Inflammatory macrophage treated with lipopolysaccharide for 1 hour (primary cell): ENCODE measurements around the gene KIAA1671.

Source experiments
- DNase-seq, 2 donors: peaks; one replicate each; pipeline ENCODE4 v3.0.0-alpha.2; 2020 to 2022

Gene KIAA1671

DNA sequence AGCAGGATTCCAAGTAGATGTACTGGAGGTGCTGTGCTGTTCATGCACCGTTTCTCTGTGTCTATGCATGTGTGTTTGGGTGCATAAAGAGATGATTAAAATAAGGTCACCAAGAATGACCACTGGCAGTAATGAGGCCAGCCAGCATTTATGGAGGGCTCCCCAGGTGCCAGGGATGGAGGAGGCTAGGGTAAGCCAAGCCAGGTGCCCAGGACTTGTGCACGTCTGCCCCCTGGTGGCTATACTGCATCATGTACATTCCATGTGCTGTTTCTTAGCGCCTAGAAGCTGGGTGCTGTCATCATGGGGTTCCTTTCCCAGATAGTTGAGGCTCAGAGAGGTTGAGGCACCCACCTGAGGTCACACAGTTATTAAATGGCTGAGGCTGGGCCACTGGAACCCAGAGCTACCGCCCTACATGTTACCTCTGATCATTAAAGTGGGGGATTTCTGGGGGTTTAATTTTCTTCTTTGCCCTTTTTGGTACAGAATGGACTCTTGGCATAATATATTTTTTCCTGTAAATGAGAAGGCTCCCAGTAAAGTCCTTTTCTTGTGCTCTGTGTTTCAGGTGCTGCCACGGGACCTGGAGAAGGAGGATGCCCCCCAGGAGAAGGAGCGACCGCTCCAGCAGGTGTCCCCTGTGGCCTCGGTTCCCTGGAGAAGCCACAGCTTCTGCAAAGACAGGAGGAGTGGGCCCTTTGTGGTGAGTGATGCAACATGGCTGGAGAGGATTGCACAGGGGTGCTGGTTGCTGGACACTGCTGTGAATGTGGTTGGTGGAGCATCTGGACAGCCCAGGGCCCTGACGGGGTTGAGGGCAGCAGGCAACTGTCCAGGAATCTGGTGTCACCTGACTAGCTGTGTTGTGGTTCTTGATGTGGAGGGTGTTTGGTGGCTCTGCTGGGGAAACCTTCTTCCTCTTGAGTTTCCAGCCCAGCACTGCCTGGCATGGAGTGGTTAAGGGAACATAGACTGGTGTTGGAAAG lies 96.4 kb downstream of the KIAA1671 start:
- peak; percentile 26 to 68 for DNase-seq

DNA sequence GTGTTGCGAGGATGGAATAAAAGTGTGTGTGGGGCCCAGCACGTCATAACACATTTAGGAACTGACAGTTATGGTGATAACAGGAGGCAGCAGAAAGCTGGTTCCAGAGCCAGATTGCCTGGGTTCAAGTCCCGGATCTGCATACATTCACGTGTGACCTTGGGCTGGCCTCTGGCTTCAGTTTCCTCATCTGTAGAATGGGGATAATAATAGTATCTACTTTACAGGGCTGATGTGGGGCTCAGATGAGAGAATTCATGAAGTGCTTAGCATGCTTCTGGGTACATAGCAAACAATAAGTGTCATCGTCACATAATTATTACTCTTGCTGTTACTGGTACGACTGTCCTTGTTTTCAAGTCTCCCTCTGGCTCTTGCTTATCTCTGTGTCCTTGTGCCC lies 97.3 kb downstream of the KIAA1671 start:
- DNase-seq: no peak

DNA sequence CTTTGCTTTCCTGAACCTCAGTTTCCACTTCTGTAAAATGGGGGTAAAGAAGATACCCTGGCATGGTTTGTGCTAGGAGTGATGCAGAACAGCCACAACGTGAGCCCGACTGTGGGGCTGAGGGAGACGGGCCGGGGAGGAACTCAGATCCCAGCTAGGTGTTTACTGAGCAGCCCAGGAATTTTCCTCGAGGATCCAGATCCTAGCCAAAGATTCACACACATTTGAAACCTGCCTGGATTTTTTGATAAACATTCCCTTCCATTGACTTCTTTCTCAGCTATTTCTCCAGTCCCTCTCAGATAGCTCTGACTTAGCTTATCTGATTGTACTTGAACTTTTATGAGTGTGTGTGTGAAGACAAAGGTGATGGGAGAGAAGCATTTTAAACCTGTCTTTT lies 98.0 kb downstream of the KIAA1671 start:
- DNase-seq: no peak

DNA sequence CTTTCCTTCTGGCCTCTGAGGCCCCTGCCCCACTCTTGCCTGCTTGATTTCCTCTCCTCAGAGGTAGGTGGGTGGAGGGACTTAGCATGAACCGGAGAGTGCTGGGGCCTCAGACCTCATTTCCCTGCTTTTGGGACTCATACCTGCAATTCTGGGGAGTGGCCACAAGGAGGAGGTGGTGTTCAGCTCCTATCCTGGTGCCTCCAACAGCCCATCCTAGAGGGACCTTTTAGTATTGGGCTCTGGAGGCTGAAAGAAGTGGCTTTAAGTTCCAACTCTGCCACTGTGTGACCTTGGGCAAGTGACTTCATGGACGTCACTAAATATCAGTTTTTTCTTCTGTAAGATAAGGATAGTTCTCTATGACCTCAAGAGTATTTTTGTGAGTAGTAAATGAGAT lies 98.6 kb downstream of the KIAA1671 start:
- DNase-seq: no peak

DNA sequence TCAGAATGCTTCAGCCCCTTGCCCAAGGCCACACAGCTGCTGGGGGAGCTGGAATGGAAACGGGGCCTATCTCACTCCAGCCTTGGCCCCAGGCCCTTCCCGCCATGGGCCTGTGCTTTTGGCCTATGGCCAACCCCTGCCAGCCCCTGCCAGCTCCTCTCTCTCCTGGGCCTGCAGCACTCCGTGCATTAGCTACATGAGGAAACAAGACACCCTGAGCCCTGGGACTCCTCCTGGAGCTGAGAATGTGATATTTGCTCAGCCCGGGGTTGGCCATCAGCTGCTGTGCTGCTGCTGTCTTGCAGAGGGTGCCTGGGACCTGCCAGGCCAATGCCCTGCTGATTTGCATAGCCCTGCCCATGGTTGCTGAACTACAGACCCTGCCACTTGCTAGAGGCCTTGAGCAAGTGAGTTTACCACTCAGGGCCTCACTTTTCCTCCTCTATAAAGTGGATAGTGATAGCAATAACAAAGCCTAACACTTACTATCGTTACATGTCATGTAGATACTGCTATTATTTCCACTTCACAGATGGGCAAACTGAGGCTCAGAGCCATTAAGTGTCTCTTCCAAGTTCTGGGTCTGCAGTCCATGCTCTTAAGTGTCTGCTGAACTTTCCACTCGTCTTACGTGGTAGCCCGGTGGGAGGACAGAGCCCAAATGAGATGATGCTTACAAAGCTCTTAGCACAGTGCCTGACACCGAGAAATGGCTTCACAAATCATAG lies 99.6 kb downstream of the KIAA1671 start:
- DNase-seq: no peak

DNA sequence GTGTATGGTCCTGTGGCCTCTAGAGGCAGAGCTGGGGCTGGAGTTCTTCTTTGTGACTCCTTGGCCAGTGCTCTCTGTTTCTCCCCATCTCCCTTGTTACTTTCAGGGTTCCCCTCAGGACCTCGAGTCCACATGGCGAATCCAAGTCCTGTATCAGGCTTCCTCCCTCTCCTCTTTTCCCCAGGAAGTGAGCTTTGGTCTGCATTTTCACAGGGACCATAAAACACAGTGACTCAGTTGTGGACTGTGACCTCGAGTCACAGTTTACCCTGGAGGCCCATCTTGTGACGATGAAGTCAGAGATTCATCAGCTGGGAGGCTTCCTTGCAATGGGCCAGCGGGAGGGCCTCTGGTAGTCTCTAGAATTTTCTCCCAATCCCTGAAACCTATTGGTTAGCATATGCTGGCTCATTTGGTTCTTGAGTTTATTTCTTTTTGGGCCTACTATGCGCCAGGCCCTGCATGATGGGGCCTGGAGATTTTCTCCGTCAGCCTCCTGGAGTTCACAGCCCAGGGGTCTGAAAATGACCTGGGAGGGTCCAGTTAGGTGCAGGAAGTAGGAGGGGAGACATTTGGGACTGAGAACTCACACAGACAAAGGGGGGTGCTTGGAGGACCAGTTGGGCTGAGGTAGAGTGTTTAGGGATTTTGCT lies 100.8 kb downstream of the KIAA1671 start:
- peak in 1 of 2 donors; percentile 29 for DNase-seq

DNA sequence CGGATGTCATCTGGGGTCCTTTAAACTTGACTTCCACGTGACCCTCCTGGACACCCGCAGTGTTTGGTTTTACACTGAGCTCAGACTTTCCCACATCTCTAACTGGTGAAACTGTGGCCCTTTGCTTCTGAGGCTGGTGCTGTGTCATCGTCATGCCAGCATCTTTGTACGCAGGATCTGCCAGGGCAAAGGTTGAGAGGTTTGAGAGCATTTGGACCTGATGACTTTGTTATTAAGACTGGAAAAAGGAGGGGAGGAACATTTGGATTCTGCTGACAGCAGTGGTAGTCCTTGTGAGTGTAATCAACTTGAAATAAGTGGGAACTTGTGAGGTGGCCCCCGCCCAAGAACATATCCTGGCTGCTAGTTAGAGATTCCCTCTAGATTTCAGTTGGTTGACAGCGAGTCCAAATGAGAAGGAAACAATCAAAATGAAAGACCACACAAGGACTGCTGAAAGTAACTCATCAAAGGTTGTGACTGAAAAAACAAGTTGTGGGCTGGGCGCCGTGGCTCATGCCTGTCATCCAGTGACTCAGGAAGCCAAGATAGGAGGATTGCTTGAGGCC lies 102.5 kb downstream of the KIAA1671 start:
- DNase-seq: no peak

DNA sequence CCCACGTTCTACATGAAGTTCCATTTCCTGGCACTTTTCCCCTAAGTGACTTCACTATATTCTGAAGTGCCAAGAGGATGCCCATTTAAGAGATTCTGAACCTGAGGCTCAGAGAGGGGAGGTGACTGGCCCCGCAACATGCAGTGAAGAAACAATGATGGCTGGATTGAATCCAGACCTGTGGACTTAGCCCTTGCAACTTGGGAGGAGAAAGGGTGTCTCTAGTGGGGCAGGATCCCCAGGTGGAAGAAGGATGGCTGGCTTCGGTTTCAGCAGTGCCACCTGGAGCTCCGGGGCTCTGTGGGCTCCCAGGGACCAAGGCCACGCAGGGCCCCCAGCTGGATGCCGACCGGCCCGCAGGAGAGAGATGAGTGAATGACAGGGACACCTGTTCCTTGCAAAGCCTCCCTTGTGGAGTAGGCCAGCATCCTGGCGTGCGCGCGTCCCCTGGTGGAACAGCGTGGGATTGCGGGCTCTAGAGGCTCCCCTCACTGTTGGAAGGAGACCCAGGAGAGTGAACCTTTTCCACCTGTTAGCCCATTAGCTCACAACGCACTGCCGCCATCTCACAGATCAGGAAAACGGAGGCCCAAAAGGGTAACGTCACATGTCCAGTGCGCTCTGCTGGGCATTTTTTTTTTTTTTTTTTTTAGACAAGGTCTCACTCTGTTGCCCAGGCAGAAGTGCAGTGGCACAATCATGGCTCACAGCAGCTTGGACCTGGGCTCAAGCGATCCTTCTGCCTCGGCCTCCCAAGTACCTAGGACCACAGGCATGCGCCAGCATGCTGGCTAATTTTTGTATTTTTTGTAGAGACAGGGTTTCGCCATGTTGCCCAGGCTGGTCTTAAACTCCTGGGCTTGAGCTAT lies 104.7 kb downstream of the KIAA1671 start:
- DNase-seq: peak; percentile 5 to 74

DNA sequence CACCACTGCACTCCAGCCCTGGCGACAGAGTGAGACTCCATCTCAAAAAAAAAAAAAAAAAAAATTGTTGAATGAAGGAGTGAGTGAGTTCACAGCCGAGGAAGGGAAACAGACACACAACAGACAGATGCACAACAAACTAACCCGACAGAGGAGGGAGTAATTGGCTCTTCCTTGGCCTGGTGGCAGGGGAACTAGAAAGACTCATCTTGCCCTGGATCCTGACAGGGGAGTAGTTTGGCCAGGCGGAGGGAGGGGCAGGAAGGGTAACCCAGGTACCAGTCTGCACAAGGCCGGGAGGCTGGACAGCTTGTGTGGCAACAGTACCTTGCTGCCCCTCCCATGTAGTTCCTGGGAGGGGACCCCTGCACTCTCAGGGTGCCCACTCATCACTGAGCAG lies 106.9 kb downstream of the KIAA1671 start:
- no peak for DNase-seq

DNA sequence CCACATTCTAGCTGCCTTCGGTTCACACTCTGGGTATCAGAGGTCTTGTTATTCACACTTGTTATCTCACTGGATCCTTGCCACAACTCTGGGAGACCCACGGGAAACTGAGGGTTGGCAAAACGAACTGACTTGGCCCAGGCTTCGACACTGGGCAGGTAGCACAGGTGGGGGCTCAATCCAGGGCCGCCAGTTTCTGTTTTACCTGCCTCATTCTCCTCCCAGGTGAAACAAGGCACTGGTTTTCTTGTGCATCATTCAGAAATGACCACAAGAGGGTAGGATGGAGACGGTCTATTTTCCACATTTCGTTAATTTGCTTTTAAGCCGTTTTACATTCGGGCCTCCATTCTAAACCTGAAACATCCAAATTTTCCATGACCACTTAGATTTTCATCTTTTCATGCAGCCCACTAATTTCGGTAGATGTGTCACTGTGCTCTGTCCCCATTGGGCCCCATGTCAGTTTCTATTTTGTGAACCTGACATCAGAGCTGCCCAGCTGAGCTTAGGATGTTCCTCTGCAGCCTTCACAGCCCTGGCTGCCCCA lies 108.1 kb downstream of the KIAA1671 start:
- DNase-seq: no peak

DNA sequence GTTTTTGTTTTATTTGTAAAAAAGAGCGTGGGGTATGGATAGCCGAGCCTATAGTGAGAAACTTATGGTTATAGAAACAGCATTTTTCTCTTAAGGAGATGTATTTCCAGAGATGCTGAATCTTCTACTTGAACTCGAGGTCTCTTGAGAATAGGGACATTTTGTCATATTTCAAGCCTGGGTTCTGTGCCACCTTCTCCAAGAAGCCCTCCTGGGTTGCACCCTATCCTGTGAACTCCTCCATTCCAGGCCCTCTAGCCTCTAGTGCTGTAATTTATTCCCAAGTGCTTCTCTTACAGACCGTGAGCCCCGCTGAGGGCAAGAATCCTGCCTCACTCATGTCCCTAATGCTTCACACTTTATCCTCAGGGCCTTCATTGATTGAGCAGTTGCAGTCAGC lies 108.6 kb downstream of the KIAA1671 start:
- DNase-seq: no peak

DNA sequence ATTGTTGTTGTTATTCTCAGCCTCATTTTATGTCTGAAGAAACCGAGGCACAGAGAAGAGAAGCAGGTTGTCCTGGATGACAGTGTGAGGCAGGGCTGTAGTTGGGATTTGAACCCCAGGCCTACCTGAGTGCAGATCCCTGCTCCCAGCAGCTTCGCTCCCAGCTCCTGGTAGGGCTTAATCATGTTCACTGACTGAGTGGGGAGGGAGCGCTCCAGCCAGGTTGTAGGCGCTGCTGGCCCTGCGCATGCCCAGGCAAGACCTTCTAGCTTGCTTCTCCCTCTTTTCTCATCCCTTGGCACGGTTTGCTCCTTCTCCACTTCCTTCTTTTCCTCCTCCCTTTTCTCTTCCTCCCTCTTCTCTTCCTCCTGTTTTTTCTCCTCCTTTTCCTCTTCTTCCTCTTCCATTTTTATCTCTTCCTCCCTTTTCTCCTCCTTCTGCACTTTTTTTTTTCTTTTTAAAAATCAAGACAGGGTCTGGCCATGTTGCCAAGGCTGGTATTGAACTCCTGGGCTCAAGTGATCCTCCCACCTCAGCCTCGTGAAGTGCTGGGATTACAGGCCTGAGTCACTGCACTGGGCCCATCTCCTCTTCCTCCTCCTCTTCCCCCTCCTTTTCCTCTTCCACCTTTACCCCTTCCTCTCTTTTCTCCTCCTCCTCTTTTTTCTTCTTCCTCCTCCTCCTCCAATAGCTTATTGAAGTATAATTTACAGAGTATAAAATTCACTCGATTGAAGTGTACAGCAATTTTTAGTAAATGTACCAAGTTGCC lies 109.3 kb downstream of the KIAA1671 start:
- DNase-seq: no peak

DNA sequence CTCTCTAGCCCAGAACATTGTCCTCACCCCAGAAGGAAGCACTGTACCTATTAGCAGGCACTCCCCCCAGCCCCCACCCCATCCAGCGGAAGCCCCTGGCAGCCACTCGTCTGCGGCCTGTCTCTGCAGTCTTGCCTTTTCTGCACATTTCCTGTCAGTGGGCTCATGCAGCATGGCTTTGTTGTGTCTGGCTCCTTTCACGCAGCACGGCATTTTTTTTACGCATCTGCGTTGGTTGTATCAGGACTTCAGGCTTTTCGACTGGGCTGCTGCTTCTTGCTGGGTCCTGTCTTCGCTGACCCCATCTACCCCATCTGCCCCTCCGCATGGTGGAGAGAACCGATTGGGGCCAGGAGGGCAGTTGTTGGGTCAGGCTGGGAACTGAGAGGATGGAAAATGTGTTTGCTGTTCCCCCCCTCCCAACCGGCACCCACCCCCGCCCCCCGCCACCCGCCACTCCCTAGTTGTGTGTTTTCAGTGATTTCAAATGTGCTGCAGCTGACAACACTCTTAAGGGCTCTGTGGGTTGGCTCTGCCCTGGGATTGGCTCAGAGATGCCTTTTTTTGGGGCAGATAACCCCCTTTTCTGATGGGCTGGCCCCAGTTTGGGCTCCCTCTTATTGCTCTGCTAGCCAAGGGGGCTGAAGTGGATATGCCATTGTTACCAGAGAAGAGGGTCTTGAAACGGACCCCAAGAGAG lies 110.0 kb downstream of the KIAA1671 start:
- DNase-seq: no peak

DNA sequence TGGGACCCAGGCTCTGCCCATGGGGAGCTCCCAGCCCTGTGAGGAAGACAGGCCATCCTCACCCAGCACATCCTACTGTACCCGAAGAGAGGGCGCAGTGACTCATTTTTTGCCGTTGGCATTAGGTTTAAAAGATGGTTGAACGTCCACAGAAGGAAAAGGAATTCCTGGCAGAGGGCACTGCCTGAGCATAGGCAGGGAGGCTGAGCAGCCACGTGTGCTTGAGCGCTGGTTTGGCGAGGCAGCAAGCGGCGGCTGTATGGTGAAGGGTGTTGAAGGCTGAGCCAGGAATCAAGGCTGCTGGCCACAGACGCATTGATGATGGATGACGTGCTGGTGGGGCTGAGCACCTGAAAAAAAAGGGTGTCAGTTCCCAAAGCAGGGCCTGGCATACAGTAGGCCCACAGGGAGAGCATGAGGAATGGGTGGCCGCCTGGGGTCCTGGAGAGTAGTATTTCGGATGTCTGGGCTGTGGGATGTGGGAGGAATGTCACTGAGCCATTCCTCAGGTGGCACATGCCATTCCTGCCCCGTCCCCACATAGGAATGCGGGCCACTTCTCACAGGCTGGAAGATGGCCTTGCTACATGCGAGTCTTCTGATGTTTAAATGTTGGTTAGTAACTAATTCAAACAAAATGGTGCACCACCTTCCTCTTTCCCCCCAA lies 112.5 kb downstream of the KIAA1671 start:
- no peak for DNase-seq

DNA sequence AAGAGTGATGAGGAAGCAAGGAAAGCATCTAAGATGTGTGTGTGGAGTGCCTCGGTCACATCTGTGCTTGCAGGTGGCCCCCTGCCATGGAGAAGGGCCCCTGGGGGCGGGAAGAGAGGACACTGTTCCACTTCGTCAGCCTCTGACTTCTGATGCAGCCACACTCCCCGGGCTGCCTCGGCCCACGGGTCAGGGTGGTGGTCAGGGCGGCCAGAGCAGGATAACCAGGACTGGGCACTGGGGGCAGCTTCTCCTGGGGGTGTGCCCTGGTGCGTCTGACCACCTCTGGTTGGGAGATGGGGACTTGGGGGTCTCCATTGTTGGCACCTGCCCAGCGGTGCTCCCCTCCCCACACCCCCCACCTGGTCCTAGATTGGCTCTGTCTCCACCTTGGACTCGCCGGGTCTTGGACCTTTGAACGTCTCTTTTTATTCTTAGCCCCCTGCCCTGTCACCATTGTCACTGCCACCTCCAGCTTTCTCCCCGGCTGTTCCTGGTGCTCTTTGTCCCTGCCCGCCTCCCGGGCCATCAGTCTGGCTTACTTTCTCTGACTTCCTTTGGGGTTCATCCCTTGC lies 114.4 kb downstream of the KIAA1671 start:
- DNase-seq: no peak

DNA sequence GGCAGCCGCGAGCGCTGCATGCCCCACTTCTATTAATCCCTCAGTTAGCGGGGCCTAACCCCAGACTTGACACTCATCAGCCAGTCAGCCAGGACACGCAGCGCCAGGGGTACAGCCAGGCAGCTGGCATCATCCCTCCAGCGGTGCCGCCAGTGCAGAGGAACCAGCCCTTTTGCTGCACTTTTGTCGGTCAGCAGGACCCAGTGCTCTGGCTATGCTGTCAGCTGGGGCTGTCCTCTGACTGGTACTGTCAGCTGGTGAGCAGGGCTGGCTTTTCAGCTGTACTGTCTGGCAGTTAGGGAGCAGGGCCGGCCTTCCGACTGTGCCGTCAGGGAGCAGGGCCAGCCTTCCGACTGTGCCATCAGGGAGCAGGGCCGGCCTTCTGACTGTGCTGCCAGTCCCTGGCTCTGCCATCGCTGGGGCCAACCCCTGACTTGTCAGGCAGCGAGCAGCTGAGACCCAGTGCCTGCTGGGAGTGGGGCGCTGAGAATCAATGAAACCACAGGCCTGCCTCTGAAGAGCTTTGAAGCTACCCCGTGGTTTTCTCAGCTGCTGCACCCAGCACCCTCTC lies 115.4 kb downstream of the KIAA1671 start:
- DNase-seq: no peak

DNA sequence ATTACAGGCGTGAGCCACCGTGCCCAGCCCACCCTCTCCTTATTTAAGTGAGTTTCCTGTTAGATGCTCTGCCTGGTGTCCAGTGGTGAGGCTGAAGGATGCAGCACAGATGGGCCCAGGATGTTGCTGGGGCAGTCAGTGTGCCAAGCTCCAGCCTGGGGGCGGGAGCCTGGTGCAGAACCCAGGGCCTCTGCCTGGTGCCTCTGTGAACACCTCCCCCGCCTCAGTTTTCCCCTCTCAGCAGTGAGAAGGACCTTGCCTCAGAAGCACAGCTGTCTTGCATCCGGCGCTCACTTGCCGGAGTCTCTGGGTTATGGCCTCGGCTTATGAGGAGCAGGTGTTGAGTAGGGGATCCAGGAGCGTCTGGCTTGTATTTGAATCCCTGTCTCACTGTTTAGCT lies 116.2 kb downstream of the KIAA1671 start:
- no peak for DNase-seq

DNA sequence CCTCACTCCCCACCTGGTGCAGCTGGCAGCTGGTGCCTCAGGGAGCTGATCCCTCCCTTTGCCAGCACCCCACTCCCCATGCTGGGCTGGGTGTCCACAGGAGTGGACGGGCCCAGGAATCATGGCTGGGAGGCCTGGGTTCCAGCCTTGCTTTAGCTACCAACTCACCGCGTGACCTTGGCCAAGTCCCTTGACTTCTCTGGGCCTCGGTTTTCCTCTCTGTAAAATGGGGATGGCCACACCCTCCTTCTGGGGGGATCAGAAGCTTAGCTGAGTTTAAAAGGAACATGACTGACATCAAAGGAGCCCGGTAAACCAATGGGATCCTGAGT lies 116.9 kb downstream of the KIAA1671 start:
- DNase-seq: no peak
